Neuronal stem cell (in vitro differentiated cells): Measurements from ENCODE around the gene HOPX.
A peak's percentile ranks its signal among the peaks of the same experiment; 100 is the strongest.
"Not testable (repeated sequence)": the region's sequence is repeated elsewhere in the genome, so short reads cannot be mapped to it uniquely, and the experiment has no call there.

ENCODE experiments used
- DNase-seq: peaks from one replicate; pipeline ENCODE4 v3.0.0-alpha.2; 2013; ENCODE audit warnings: low spot score
- H2AFZ ChIP-seq: one replicate; pipeline ENCODE4 v1.6.1; 2013; ENCODE audit warnings: mild to moderate bottlenecking, low read length, inconsistent platforms
- H2AK5ac ChIP-seq: 2 replicates; pipeline ENCODE4 v1.6.1; 2013; ENCODE audit warnings: low read depth, mild to moderate bottlenecking, inconsistent platforms, low read length, moderate library complexity, mixed read lengths
- H2BK120ac ChIP-seq: 2 replicates; pipeline ENCODE4 v1.6.1; 2013; ENCODE audit warnings: low read depth, mild to moderate bottlenecking, inconsistent platforms, low read length, moderate library complexity, mixed read lengths
- H2BK12ac ChIP-seq: one replicate; pipeline ENCODE4 v1.6.1; 2013; ENCODE audit warnings: low read length, inconsistent platforms
- H2BK15ac ChIP-seq: 2 replicates; pipeline ENCODE4 v1.6.1; 2013; ENCODE audit warnings: mild to moderate bottlenecking, low read length, inconsistent platforms, mixed read lengths
- H2BK5ac ChIP-seq: one replicate; pipeline ENCODE4 v1.6.1; 2013; ENCODE audit warnings: inconsistent platforms, mild to moderate bottlenecking, low read length, moderate library complexity
- H3K14ac ChIP-seq: one replicate; pipeline ENCODE4 v1.6.1; 2013; ENCODE audit warnings: low read length, inconsistent platforms
- H3K18ac ChIP-seq: 2 replicates; pipeline ENCODE4 v1.6.1; 2013; ENCODE audit warnings: low read length, inconsistent platforms
- H3K23ac ChIP-seq: 2 replicates; pipeline ENCODE4 v1.6.1; 2013; ENCODE audit warnings: low read depth, mild to moderate bottlenecking, mixed read lengths, low read length, inconsistent platforms; ENCODE audit not compliant: poor library complexity
- H3K27ac ChIP-seq: replicated peaks from 3 replicates; pipeline ENCODE4 v1.5.1; 2013; ENCODE audit warnings: low read length, inconsistent platforms
- H3K27me3 ChIP-seq, 3 experiments: 2 replicates each; pipeline ENCODE4 v1.6.1; 2013; ENCODE audit warnings: low read length in 3 of 3, mild to moderate bottlenecking in 2 of 3, inconsistent platforms in 1 of 3, low read depth in 1 of 3, mixed read lengths in 1 of 3, moderate library complexity in 1 of 3; ENCODE audit not compliant: control insufficient read depth in 3 of 3, insufficient read depth in 3 of 3
- H3K36me3 ChIP-seq, 2 donors: replicated peaks in 1 of 2; 2 replicates each; pipeline ENCODE4 v1.6.1; 2013; ENCODE audit warnings: low read length in 2 of 2; ENCODE audit not compliant: control insufficient read depth in 2 of 2, insufficient read depth in 2 of 2
- H3K4ac ChIP-seq: 2 replicates; pipeline ENCODE4 v1.6.1; 2013; ENCODE audit warnings: inconsistent platforms, mild to moderate bottlenecking, low read length, moderate library complexity
- H3K4me1 ChIP-seq, 2 donors: 1 replicate in 1 of 2; 2 replicates in 1 of 2; pipeline ENCODE4 v1.6.1; 2013; ENCODE audit warnings: low read length in 2 of 2, low read depth in 1 of 2; ENCODE audit not compliant: control insufficient read depth in 2 of 2, insufficient read depth in 1 of 2
- H3K4me2 ChIP-seq: one replicate; pipeline ENCODE4 v1.6.1; 2013; ENCODE audit warnings: mild to moderate bottlenecking, low read length, inconsistent platforms; ENCODE audit not compliant: insufficient read depth, poor library complexity, severe bottlenecking
- H3K4me3 ChIP-seq, 2 donors: 2 replicates each; pipeline ENCODE4 v1.5.1; 2013; ENCODE audit warnings: low read length in 2 of 2, mild to moderate bottlenecking in 2 of 2, inconsistent platforms in 1 of 2, moderate library complexity in 1 of 2
- H3K79me1 ChIP-seq: one replicate; pipeline ENCODE4 v1.6.1; 2013; ENCODE audit warnings: low read depth, mild to moderate bottlenecking, inconsistent platforms, low read length, moderate library complexity
- H3K9ac ChIP-seq: one replicate; pipeline ENCODE4 v1.6.1; 2013; ENCODE audit warnings: mild to moderate bottlenecking, low read depth, low read length, inconsistent platforms; ENCODE audit not compliant: poor library complexity
- H3K9me3 ChIP-seq, 2 donors: replicated peaks in 1 of 2; 2 replicates each; pipeline versions ENCODE3 to v1.6.1; 2013; ENCODE audit warnings: low read length in 2 of 2, mild to moderate bottlenecking in 2 of 2, inconsistent platforms in 1 of 2, low read depth in 1 of 2, mixed read lengths in 1 of 2, moderate library complexity in 1 of 2; ENCODE audit not compliant: control insufficient read depth in 2 of 2, insufficient read depth in 1 of 2
- H4K8ac ChIP-seq: one replicate; pipeline ENCODE4 v1.6.1; 2013; ENCODE audit warnings: low read depth, mild to moderate bottlenecking, inconsistent platforms, low read length, moderate library complexity
- H4K91ac ChIP-seq: one replicate; pipeline ENCODE4 v1.6.1; 2013; ENCODE audit warnings: low read length, low read depth, mild to moderate bottlenecking, inconsistent platforms; ENCODE audit not compliant: poor library complexity
- WGBS, 2 donors: extraction: QIAGEN DNeasy Blood & Tissue Kit; methylation state at CpG; one replicate each; pipeline ENCODE4 v1.1.7; 2013; ENCODE audit warnings: missing lambda C conversion rate in 2 of 2, mixed read lengths in 1 of 2; ENCODE audit not compliant: insufficient read length in 2 of 2, insufficient replicate concordance in 1 of 2; ENCODE audit errors: extremely low coverage in 2 of 2; 5-methylcytosine and 5-hydroxymethylcytosine counted together

The HOPX gene

DNA sequence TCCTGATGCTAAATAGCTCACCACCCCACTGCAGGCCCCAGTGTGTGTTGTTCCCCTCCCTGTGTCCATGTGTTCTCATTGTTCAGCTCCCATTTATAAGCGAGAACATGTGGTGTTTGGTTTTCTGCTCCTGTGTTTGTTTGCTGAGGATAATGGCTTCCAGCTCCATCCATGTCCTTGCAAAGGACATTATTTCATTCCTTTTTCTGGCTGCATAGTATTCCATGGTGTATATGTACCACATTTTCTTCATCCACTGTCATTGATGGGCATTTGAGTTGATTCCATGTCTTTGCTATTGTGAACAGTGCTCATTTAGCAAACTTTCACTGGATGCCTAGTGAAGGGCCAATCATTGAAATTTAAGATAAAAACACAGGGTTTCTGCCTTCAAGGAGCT, 45.5 kb upstream of the HOPX start:
- not testable (repeated sequence) for H3K18ac ChIP-seq, H2AK5ac ChIP-seq, H2AFZ ChIP-seq, H3K4me2 ChIP-seq, H3K9me3 ChIP-seq, H3K4me3 ChIP-seq, H2BK12ac ChIP-seq, H3K9ac ChIP-seq, H3K14ac ChIP-seq, H3K4ac ChIP-seq, H4K91ac ChIP-seq, H3K4me1 ChIP-seq, H3K79me1 ChIP-seq, DNase-seq, H3K23ac ChIP-seq, H2BK5ac ChIP-seq, H2BK120ac ChIP-seq, H3K27me3 ChIP-seq, H3K36me3 ChIP-seq, H2BK15ac ChIP-seq, H4K8ac ChIP-seq, H3K27ac ChIP-seq
- no CpG with 5 or more reads among the region's 1 CpG for WGBS, 2 donors

GRCh38 chr4:56723659-56724230, 42.6 kb upstream of the HOPX start:
- Histone ChIP-seq H3K9me3 (no peaks in the 10 kb centered on the region), H3K27ac (no peak overlapping the region)
- WGBS, 2 donors: no CpG with 5 or more reads among the region's 2 CpGs

DNA sequence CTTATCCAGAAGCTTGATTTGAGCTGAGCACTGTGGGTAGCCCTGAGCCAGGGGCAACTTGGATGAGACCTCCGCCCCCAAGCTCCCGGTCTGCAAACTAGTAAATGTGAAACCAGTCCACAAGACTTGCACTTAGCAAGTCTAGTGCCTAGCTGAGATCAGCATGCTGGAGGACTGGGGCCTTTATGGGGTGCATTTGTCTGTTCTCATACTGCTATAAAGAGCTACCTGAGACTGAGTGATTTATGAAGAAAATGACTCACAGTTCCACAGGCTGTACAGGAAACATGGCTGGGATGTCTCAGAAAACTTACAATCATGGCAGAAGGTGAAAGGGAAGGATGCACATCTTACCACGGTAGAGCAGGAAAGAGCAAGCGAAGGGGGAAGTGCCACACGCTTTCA, 42.1 kb upstream of the HOPX start:
- no peak overlapping the region for H3K23ac ChIP-seq
- no peak overlapping the region for H2BK12ac ChIP-seq
- no peak overlapping the region for H3K27ac ChIP-seq
- no peak overlapping the region for H3K4me3 ChIP-seq
- H4K91ac ChIP-seq: no peak overlapping the region
- H2BK5ac ChIP-seq: no peak overlapping the region
- no peak overlapping the region for H3K9ac ChIP-seq
- H3K79me1 ChIP-seq: no peaks in the 10 kb centered on the region
- no CpG with 5 or more reads among the region's 5 CpGs for WGBS, 2 donors
- H2BK120ac ChIP-seq: no peak overlapping the region
- no peak overlapping the region for H2AFZ ChIP-seq
- H3K4me2 ChIP-seq: no peak overlapping the region
- no peak overlapping the region for H3K14ac ChIP-seq
- H3K9me3 ChIP-seq: no peaks in the 10 kb centered on the region
- H2BK15ac ChIP-seq: no peak overlapping the region
- H3K36me3 ChIP-seq: no peaks in the 10 kb centered on the region
- no peak for DNase-seq
- no peak overlapping the region for H3K4ac ChIP-seq
- no peak overlapping the region for H2AK5ac ChIP-seq
- H3K18ac ChIP-seq: peak overlapping the region; percentile 73
- no peaks in the 10 kb centered on the region for H3K27me3 ChIP-seq
- H3K4me1 ChIP-seq: peaks cover 0 to 5% of the 10 kb centered on the region in 2 donors
- H4K8ac ChIP-seq: peak overlapping the region; percentile 24

More at GRCh38 chr4:56723659-56724230, 42.6 kb upstream of the HOPX start:
- H4K8ac ChIP-seq: no peak overlapping the region
- no peak overlapping the region for H3K9ac ChIP-seq
- no peak overlapping the region for H3K4ac ChIP-seq
- H3K18ac ChIP-seq: no peak overlapping the region
- H2BK120ac ChIP-seq: no peak overlapping the region
- H4K91ac ChIP-seq: no peak overlapping the region
- no peak overlapping the region for H2BK12ac ChIP-seq
- H2AK5ac ChIP-seq: no peak overlapping the region
- H3K4me2 ChIP-seq: no peak overlapping the region
- H2BK15ac ChIP-seq: no peak overlapping the region
- H3K14ac ChIP-seq: no peak overlapping the region
- no peak overlapping the region for H2AFZ ChIP-seq
- DNase-seq: no peak
- H3K79me1 ChIP-seq: no peaks in the 10 kb centered on the region
- H2BK5ac ChIP-seq: no peak overlapping the region
- H3K27me3 ChIP-seq: no peaks in the 10 kb centered on the region
- H3K36me3 ChIP-seq: no peaks in the 10 kb centered on the region
- peaks cover 0 to 5% of the 10 kb centered on the region in 2 donors for H3K4me1 ChIP-seq
- no peak overlapping the region for H3K4me3 ChIP-seq
- H3K23ac ChIP-seq: no peak overlapping the region

GRCh38 chr4:56708146-56708545, 27.1 kb upstream of the HOPX start:
- no peak overlapping the region for H3K23ac ChIP-seq
- H3K27me3 ChIP-seq: no peaks in the 10 kb centered on the region
- no CpG with 5 or more reads among the region's 1 CpG for WGBS, 2 donors
- DNase-seq: no peak
- H3K9ac ChIP-seq: no peak overlapping the region
- H2BK12ac ChIP-seq: no peak overlapping the region
- peaks cover 0 to 3% of the 10 kb centered on the region in 2 donors for H3K9me3 ChIP-seq
- H3K27ac ChIP-seq: no peak overlapping the region
- no peak overlapping the region for H3K4me3 ChIP-seq
- H3K79me1 ChIP-seq: no peaks in the 10 kb centered on the region
- H3K36me3 ChIP-seq: no peaks in the 10 kb centered on the region
- H2BK15ac ChIP-seq: no peak overlapping the region
- no peak overlapping the region for H3K14ac ChIP-seq
- no peak overlapping the region for H4K91ac ChIP-seq
- no peaks in the 10 kb centered on the region for H3K4me1 ChIP-seq
- no peak overlapping the region for H3K4me2 ChIP-seq
- H2AFZ ChIP-seq: no peak overlapping the region
- no peak overlapping the region for H2AK5ac ChIP-seq
- H3K18ac ChIP-seq: no peak overlapping the region
- no peak overlapping the region for H3K4ac ChIP-seq
- H2BK120ac ChIP-seq: no peak overlapping the region
- H4K8ac ChIP-seq: no peak overlapping the region
- no peak overlapping the region for H2BK5ac ChIP-seq
